GM21515 (cell line): ENCODE measurements around the gene ATF6B.
A peak's percentile ranks its signal among the peaks of the same experiment; 100 is the strongest.

Experiments used
- ATAC-seq: cut with Tn5 transposase; IDR thresholded peaks from one replicate; pipeline ENCODE4 v1.9.1; 2021; ENCODE audit not compliant: unreplicated experiment

Gene ATF6B

DNA sequence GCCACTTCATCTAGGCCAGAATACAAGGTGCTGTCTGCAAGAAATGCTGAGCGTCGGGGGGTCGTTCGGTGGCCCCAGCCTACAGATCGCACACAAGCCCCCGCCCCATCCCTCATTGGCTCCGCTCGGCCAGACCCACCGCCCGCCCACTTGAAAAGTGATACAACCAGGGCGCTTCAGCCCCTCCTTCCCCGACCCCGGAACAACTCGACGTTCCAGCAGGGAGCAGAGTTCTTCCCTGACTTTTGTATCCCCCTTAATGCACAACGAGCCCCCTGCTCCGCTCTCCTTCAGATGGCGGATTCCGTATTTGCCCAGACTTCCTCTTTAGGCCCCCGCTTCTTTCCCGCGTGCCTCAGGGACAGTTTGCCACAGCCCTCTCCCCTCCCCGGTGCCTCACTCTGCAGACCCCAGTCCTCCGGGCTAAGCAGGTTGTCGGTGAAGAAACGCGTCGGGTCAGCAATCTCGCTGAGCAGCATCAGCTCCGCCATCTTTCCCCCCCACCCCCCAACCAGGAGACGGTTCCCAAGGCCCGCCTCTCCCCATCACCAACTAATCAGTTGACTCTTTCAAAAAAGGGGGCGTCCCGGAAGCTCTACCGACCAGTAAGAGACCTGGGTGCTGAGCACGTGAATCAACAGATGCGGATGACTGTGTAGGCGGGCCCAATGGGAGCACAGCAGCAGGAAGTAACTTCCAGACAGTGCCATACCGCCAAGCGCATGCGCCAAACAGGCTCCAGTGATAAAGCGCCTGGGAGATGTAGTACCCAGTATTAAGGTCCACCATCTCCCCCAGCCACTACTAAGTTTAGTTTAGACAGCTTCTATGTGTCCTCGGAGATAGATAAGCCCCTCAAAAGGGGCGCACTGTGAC, at the start of gene ATF6B:
ATF6B (minus strand) TSS at position 530 of the 876 bp plus-strand sequence; CDS start at position 491, 39 bp downstream.
- ATAC-seq: peak; percentile 82

DNA sequence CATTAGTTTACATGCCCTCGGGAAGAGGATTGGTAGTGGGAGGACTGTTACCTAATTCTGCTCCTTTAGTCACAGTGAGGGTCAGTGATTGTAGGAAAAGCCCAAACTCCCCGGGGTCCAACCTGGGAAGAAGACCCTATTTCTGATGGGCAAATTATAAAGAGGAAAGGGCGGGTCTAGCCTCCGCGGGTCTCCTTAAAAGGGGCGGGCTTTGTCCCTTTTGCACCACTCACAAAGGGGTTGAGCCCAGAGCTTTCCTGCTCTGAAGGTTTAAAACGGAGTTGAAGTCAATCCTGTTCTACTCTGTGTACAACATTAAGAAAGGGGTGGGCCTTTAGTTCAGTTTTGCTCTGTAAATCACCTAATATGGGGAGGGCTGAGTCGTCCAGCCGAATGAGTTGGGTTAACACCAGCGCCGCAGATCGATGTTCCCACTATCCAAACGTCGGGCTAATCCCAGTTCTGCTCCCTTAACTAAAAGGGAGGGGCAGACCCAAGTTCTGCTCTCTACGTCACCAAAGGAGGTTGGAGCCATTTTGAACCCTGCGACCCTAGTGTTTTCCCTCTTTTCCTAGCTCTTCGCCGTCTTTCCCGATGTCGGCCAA, 49.2 kb upstream of the ATF6B start:
- no peak for ATAC-seq

DNA sequence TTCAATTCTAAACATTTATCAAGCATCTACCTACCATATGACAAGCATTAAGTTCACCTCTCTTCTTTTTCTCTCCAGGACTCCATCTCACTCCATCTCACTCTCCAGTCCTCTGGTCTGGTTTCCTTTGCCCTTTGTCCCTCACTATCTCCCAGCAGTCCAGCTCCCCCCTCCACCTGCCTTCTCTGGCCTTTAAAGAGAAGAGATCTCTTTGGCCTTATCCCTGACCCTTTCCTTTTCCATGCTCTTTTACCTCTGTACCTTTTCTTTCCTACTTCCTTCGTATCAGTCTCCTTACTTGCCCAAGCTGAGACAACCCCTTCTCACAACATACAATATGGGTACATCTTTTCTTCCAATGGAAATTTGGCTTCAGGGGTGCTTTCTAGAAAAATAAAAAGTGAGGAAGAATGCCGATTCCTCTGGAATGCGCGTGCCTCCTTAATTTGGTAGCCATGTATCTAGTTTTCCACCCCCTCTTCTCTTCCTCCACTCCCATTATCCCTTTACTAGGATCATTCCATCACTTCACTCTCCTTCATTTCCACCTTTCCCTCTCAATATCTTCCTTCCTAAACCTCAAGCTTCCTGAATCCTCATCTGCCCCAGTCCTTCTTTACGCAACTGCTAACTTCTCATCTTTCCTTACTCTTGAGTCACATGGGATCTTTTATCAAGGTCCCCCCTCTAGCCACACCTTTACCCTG, 48.6 kb upstream of the ATF6B start:
- no peak for ATAC-seq

DNA sequence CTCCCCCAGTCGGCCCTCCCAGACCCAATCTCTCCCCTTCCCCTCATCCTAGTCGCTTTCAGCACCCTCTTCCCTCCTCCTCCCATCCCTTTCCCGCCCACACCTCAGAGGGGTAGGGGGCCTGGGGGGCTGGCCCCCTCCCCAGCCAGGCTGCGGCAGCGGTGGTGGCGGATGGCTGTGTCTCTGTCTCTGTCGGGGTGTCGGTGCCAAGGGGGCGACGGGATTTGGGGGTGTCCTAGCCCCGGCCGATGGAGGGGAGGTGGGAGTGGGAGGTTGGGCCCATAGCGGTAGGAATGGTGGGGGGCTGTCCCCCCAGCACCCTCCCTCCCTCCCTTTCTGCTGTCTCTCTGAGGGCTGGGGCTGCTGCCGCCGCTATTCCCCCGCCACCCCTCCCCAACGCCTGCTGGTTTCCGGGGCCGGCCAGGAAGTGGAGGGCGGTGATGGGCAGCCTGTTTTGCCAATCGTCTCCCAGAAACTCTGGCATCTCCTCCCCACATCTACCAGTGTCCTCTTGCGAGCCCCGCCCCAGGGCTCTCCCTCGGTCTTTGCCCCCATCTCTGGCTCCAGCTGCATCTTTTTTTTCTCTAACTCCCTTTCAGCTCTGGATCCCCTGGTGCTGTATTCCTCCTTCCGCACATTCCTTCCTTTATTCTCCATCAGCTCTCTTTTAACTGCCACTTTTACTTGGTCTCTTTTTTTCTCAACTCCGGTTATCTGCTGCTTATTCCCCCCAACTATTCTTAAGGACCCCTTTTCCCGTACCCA, 47.8 kb upstream of the ATF6B start, which contains the start of gene AGPAT1:
AGPAT1 (minus strand) TSS at position 374 of the 765 bp plus-strand sequence. CDS start 4,588 bp downstream, outside the sequence.
- peak; percentile 42 for ATAC-seq

DNA sequence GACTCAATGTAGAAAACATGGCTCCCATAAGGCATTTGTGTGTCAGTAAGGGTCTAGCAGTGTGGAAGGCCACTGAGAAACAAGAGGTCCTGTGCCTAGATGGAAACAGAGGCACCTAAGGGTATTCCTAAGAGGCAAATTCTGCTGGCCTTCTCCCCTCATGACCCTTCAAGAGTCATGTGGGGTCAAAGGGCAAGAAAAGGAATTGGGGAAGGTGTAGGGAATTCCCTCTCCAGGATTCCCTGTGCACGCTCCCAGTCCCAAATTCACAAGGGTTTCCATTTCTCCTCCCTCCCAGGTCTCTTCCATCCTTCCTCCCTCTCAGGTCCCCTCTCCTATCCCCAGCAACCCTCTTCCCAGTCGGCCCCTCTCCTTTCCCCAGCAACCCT, 47.3 kb upstream of the ATF6B start:
- no peak for ATAC-seq

DNA sequence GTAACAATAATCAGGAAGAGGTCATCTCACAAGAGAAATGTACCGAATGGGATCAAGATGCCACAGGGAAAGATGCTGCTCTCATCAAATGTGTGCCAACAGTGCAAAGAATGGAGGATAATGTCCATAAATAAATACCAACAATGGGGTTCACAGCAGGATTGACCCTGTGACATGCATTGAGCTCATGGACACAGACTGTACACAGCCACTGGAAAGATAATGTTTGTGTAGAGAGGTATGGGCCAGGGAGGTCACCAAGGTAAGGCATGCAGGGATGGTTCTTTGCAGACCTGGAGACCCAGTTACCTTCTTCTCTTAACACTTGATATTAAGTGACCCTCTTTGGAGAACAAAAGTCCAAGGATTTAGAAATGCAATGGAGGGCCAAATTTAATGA, 46.4 kb upstream of the ATF6B start:
- no peak for ATAC-seq

DNA sequence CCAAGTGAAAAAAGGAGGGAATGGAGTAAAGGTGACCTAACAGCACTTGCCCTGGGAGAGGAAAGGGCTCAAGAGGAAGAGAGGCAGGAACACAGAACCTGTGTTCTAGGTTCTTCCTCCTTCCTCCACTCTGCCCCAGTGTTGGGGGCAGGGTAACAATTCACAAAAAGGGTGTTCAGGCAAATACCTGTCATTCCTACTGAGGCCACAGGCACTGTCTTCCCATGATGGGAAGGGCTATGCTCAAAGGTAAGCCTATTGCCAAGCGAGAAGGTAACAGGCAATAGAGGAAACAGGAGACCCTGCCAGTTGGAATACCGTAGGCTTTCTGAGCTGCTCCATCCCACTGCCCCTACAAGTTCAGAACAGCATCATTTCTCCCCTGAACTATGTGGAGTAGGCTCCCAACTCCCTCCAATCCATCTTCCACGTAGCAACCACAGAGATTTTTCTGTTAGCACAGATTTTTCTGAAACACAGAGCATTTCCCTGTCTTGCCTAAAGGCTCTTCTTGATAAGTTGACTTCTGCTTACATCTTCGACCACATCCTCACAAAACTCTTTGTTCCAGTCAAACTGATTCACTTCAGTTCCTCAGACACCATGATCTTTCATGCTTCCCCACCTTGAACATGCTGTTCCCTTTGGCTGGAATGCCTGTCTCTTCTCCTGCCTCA, 45.1 kb upstream of the ATF6B start:
- no peak for ATAC-seq

DNA sequence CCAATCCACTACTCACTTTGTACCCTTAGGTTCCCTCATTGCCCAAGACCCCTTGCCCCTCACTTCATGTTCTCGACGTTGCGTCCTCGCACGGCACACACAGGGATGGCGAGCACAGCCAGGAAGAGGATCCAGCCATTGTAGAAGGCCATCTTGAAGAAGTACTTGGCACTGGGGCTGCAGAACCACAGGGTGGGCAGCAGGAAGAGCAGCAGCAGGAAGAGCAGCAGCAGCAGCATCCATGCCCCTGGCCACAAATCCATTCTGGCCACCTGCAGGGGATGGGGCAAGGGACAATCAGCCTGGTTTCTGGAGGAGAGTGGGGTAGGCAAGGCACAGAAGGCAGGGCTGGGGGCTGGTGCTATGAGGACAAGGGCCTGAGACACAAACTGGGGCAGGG, 43.2 kb upstream of the ATF6B start:
- ATAC-seq: no peak

DNA sequence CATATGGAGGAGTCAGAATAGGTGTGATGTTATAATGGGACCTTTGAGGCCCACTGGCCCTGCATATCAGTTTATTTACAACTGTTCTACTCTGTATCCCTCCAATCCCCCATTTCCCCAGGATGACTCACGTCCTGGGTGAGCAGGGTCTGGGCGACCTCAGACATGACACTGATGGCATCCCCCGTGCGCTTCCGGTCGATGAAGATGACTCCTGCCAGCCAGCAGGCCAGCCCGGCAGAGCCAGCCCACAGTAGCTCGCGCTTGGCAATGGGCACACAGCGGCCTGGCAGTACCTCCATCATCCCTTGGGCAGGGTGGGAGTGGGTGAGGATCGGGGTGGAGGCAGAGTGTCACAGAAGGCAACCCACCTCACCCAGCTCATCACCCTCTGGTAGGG, 42.2 kb upstream of the ATF6B start:
- no peak for ATAC-seq

DNA sequence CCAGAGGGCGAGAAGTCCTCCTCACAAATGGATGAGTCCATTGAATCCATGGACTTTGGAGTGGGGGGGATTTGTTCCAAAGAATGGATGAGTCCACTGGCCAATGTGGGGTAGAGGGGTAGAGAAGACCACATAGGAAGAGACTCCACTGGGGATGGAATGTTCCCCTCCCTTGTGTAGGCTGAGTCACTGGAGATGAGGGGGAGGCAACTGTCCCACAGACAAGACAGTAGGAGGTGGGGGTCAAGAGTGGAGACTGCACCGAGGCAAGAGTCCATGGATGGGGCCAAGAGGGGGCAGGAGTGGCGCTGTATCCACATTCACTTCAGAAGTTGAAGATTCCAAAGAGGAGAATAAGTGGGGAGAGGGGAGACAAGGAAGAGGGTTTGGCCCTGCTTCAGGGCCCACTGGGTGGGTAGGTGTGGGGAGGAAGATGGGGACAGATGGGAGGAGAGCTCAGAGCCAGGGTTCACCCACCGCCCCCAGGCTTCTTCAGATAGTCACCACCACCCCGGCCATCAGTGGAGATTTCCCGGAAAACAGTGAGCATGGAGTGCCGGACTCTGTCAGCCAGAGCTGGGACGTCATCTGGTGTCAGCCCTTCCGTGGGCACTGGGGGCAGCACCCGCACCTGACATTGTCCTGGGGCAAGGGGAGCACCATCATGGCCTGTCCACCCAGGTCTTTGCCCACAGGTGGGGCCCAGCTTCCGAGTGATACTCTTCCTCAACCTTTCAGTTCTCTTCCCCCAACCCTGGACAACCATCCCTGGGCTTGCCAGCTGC, 41.0 kb upstream of the ATF6B start:
- ATAC-seq: no peak

DNA sequence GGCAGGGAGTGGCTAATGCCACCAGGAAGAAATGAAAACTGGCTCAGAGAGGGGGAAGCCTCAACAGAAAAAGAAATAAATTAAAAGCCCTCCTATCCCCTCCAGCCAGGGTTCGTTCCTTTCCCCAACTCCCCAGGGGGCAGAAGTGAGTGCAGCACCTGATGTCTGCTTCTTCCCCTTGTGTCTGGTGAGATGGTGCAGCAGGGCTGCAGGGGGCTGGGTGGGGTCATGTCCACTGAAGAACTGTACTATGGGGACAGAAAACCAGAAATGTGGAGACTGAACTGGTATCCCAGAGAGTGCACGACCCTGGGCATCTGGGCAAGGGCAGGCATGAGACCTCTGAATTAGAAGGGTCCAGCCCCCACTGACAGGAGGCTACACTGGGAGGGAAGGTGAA, 40.3 kb upstream of the ATF6B start:
- no peak for ATAC-seq

DNA sequence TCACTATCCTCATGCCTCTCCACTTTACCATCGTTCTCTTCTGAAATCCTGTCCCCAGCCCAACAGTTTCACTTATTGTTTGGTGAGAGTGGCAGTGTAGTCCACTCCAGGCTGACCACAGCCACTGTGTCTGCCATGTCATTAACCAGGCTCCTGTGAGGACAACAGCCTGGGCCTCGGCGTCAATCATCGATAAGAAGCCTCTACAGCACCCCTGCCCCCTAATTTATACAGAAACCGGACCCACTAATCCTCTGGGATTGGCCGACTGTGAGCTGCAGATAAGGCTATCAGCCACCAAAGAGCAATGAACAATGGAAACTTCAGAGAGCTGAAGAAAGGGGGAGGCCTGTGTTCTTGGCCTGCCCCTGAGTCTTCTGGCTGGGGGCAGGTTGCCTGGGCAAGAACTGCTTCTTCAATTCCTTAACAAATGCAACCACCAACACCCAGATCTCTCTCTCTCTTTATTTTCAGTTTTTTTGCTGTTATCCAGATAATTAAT, 39.8 kb upstream of the ATF6B start:
- ATAC-seq: no peak

DNA sequence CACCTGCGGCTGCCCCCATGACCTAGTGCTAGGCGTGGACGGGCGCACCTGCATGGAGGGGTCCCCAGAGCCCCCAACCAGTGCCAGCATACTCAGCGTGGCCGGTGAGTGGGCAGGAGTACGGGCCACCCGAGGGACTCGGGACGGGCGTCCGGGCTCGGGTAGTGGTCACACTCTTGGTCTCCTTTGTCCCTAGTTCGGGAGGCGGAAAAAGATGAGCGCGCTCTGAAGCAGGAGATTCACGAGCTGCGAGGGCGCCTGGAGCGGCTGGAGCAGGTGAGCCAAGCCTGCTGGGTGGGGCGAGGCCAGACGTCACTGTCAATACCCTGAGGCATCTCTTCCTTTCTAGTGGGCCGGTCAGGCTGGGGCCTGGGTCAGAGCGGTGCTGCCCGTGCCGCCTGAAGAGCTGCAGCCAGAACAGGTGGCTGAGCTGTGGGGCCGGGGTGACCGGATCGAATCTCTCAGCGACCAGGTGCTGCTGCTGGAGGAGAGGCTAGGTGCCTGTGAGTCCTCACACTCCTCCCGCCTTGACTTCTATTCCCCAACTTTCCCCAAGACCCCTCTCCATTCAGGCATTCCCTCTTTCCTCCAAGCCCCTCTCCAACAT, 39.2 kb upstream of the ATF6B start:
- ATAC-seq: no peak

DNA sequence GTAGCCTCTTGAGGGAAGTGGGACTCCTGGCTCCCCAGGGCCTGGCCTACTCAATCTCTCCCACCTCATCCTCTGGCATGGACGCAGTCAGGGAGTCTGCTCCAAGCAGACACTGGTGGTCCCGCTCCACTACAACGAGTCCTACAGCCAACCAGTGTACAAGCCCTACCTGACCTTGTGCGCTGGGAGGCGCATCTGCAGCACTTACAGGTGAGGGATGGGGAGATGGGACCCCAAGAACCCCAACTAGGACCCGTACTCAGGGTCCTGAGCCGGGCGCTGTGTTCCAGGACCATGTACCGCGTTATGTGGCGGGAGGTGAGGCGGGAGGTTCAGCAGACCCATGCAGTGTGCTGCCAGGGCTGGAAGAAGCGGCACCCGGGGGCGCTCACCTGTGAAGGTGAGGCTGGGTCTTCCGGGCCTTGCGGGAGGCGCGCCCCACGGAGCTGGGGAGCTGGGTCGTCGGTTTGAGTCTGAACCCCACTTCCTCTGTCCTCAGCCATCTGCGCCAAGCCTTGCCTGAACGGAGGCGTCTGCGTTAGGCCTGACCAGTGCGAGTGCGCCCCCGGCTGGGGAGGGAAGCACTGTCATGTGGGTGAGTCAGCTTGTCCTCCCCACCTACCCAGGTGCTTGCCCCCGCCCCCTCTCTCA, 38.5 kb upstream of the ATF6B start:
- no peak for ATAC-seq

DNA sequence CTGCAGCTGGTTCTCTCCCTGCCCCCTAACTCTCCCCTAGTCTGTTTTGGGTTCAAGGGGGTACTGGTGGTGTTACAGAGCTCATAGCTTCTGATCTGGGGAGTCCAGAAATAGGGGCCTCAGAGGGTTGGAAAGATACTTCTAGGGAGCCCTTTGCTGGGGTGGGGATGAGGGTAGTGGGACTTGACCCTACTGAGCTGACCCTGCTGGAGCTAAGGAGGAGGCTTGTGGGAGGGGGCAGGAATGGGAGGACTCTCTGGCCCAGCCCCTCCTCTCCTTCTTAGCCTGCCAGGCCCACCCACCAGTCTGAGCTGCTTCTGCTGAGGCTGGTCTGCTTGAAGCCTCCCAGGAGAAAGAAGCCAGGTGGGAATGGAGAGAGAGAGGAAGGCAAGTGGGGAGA, 36.2 kb upstream of the ATF6B start, which contains the start of gene EGFL8:
EGFL8 (plus strand) TSS at position 301 of the 400 bp plus-strand sequence. CDS start 1,571 bp downstream, outside the sequence.
- ATAC-seq: no peak

DNA sequence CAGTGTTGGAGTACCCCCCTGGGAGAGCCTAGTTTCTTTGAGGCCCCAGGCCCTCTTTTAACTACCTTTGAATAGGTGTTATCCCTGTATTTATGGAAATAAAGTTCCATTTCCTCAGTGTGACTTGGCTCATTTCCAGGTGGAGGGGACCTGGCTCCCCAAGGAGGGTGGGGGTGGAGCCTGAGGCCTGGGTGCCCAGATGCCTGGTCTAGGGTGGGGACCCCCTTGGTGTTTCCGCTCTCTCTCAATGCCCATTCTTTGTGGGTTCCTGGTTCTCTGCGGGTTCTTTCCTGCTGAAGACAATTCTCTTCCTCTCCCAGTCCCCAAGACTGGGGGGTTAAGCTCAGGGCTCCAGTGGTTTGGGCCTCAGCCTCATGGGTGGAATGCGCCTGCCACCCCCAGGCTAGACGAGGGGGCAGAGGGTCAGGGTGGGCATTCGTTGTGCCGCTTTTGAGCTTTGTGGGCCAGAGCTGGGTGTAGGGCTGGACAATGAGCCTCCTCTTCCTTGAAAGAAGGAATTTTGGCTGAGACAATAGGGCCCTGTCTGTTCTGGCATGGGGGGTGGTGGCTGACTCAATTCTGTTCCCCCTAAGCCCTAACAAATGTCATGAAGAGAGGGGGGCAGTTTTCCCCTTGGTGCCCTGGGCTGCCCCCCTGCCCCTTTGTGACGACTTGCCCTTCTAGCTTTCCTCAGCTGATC, 35.7 kb upstream of the ATF6B start:
- no peak for ATAC-seq

DNA sequence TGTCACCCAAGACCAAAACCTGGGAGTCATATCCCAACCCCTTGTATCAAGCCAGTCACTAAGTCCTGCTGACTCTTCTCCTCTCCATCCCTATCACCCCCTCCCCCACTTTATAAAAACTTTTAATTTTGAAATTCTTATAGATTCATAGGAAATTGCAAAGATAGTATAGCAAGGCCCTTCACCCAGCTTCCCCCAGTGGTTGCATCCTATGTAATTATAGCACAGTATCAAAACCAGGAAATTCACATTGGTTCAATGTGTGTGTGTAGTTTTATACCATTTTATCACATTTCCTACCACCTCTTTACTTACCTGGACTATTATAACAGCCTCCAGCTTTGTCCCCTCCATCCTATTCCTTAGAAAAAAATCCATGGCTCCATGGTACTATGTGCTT, 30.0 kb upstream of the ATF6B start:
- no peak for ATAC-seq

DNA sequence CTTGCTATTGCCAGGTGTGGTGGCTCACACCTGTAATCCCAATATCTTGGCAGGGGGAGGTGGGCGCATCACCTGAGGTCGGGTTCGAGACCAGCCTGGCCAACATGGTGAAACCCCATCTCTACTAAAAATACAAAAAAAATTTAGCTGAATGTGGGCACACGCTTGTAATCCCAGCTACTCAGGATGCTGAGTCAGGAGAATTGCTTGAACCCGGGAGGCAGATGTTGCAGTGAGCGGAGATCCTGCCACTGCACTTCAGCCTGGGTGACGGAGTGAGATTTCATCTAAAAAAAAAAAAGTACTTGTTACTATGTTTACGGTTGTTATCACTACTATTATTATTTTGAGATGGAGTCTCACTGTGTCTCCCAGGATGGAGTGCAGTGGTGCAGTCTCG, 28.8 kb upstream of the ATF6B start:
- no peak for ATAC-seq
